ENCODE results near the gene CFAP92.

CFAP92 gene

GRCh38 chr3:128911911-128912310, 82.0 kb downstream of the CFAP92 start:
- no peak for TF ChIP-seq CTCF (conservative IDR thresholded peaks at IDR 0.05)

GRCh38 chr3:128910006-128910405, 83.9 kb downstream of the CFAP92 start:
- no peak overlapping the region for H3K27ac ChIP-seq
- TF ChIP-seq CTCF (conservative IDR thresholded peaks at IDR 0.05): no peak

More at GRCh38 chr3:128911911-128912310, 82.0 kb downstream of the CFAP92 start:
- H3K27ac ChIP-seq: no peak overlapping the region

GRCh38 chr3:128908951-128909350, 84.9 kb downstream of the CFAP92 start:
- H3K27ac ChIP-seq: no peak overlapping the region
- TF ChIP-seq CTCF (conservative IDR thresholded peaks at IDR 0.05): no peak

- no peak for TF ChIP-seq CTCF (conservative IDR thresholded peaks at IDR 0.05)
- no peak overlapping the region for H3K27ac ChIP-seq
Measured at GRCh38 chr3:128907706-128908445, 86.0 kb downstream of the CFAP92 start.

- H3K27ac ChIP-seq: no peak overlapping the region
- TF ChIP-seq CTCF (conservative IDR thresholded peaks at IDR 0.05): no peak
Measured at GRCh38 chr3:128906804-128907525, 86.9 kb downstream of the CFAP92 start.

GRCh38 chr3:128906031-128906803, 87.7 kb downstream of the CFAP92 start:
- no peak for TF ChIP-seq CTCF (conservative IDR thresholded peaks at IDR 0.05)
- H3K27ac ChIP-seq: no peak overlapping the region

- H3K27ac ChIP-seq: no peak overlapping the region
- TF ChIP-seq CTCF (conservative IDR thresholded peaks at IDR 0.05): no peak
Measured at GRCh38 chr3:128903501-128903900, 90.4 kb downstream of the CFAP92 start.
